ENCODE results near the gene PCDHB3. TPM values are rescaled to one million over a fixed set of nuclear protein-coding genes. Genes with fewer than 3 reads are reported as not detected.
"Not testable (repeated sequence)": the region's sequence is repeated elsewhere in the genome, so short reads cannot be mapped to it uniquely, and the experiment has no call there.

The PCDHB3 gene
- total RNA-seq, 1 donor from 2014 or later, result 1.4 TPM

DNA sequence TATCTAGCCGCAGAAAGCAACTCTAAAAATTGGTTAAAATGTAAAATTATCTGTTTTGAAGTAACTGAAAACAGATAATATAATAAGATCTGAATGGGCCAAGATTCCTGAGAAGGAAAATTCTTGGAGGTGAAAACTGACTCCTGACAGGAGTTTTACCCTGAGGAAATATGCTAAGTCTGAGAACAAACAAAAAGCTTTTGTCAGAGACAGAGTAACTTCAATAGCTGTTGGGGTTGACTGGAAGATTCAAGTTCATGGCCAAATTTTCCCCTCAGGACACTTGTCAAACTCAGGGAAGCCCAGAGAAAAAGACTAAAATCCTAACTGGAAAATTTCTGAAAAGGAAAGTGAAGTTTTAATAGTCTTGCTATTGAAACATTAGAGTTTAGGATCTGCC, 27.0 kb downstream of the PCDHB3 start:
- intact Hi-C loops (cut with DNase I), result no loop called here
- DNase-seq (no peak), ATAC-seq (ENCODE audit: poor library complexity) (no peak)

DNA sequence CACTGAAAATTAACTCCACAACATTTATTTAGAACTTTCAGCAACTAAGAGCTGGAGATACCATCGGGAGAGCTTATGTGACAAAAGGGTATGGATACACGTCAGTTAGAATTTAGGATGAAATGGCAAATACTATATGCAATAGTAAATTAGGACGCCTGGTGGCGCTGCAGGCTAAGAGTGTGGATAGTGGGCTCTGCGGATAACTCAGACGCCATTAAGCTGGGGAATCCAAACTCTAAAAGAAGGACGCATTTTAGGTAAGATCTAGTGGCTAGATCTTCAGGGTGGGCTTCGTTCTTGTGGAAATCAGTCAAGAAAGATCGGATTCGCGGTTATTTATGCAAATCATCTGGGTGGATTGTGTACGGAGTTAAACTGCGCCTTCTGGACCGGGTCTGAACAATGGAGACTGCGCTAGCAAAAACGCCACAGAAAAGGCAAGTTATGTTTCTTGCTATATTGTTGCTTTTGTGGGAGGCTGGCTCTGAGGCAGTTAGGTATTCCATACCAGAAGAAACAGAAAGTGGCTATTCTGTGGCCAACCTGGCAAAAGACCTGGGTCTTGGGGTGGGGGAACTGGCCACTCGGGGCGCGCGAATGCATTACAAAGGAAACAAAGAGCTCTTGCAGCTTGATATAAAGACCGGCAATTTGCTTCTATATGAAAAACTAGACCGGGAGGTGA, 34.9 kb downstream of the PCDHB3 start, which contains the start of gene PCDHB5:
TSS of gene PCDHB5 (plus strand) at position 177 of the 688 bp plus-strand sequence. CDS start at position 406, 229 bp downstream.
- ATAC-seq (ENCODE audit: poor library complexity), result no peak
- DNase-seq, result no peak
- intact Hi-C loops (cut with DNase I), result no loop called here

DNA sequence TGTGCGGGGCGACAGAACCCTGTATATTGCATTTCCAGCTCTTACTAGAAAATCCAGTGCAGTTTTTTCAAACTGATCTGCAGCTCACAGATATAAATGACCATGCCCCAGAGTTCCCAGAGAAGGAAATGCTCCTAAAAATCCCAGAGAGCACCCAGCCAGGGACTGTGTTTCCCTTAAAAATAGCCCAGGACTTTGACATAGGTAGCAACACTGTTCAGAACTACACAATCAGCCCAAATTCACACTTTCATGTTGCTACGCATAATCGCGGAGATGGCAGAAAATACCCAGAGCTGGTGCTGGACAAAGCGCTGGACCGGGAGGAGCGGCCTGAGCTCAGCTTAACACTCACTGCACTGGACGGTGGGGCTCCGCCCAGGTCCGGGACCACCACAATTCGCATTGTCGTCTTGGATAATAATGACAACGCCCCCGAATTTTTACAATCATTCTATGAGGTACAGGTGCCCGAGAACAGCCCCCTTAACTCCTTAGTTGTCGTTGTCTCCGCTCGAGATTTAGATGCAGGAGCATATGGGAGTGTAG, 35.5 kb downstream of the PCDHB3 start:
- ATAC-seq (ENCODE audit: poor library complexity) (no peak), DNase-seq (no peak)
- intact Hi-C loops (cut with DNase I), result no loop called here

DNA sequence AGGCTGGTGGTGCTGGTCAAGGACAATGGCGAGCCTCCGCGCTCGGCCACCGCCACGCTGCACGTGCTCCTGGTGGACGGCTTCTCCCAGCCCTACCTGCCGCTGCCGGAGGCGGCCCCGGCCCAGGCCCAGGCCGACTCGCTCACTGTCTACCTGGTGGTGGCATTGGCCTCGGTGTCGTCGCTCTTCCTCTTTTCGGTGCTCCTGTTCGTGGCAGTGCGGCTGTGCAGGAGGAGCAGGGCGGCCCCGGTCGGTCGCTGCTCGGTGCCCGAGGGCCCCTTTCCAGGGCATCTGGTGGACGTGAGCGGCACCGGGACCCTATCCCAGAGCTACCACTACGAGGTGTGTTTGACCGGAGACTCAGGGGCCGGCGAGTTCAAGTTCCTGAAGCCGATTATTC, 37.1 kb downstream of the PCDHB3 start:
- intact Hi-C loops (cut with DNase I); ATAC-seq (ENCODE audit: poor library complexity); DNase-seq: not testable (repeated sequence)

DNA sequence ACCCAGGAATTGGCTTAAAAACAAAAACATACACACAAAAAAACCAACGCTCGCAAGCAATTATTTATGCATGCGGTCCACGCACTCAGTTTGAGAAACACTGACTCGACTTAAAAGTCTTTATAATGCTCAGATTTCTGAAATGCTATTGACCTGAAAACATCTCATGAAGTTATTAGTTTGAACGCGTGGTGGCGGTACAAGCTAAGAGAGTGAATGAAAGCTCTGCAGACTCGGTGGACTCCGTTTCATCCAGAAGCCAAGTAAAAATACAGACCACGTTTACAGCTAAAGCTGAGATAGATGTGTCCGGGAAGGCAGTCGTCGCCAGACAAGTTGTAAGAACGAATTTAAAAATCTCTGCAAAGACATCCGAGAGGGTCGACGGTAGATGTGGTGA, 49.5 kb downstream of the PCDHB3 start, which contains the start of gene PCDHB6:
TSS of gene PCDHB6 (plus strand) at position 246 of the 400 bp plus-strand sequence. CDS start 201 bp downstream, outside the sequence.
- intact Hi-C loops (cut with DNase I), result no loop called here
- ATAC-seq (ENCODE audit: poor library complexity) (no peak), DNase-seq (no peak)

DNA sequence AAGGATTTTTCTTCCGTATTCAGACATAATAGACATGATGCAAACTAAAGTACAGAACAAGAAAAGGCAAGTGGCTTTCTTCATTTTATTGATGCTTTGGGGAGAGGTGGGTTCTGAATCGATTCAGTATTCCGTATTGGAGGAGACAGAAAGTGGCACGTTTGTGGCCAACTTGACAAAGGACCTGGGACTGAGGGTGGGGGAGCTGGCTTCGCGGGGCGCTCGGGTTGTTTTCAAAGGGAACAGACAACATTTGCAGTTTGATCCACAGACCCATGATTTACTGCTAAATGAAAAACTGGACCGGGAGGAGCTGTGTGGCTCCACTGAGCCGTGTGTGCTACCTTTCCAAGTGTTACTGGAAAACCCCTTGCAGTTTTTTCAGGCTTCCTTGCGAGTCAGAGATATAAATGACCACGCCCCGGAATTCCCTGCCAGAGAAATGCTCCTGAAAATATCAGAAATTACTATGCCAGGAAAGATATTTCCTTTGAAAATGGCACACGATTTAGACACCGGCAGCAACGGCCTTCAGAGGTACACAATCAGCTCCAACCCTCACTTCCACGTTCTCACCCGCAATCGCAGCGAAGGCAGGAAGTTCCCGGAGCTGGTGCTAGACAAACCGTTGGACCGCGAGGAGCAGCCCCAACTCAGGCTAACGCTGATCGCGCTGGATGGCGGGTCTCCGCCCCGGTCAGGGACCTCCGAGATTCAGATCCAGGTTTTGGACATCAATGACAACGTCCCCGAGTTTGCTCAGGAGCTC, 50.1 kb downstream of the PCDHB3 start:
- DNase-seq, result no peak
- intact Hi-C loops (cut with DNase I), result no loop called here
- no peak for ATAC-seq (ENCODE audit: poor library complexity)

DNA sequence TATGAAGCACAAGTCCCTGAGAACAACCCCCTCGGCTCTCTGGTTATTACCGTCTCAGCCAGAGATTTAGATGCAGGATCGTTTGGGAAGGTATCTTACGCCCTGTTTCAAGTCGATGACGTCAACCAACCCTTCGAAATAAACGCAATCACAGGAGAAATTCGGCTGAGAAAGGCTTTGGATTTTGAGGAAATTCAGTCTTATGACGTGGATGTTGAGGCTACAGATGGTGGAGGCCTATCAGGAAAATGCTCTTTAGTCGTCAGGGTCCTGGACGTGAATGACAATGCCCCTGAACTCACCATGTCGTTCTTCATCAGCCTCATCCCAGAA, 50.7 kb downstream of the PCDHB3 start:
- intact Hi-C loops (cut with DNase I), result no loop called here
- no peak for ATAC-seq (ENCODE audit: poor library complexity)
- DNase-seq, result no peak

DNA sequence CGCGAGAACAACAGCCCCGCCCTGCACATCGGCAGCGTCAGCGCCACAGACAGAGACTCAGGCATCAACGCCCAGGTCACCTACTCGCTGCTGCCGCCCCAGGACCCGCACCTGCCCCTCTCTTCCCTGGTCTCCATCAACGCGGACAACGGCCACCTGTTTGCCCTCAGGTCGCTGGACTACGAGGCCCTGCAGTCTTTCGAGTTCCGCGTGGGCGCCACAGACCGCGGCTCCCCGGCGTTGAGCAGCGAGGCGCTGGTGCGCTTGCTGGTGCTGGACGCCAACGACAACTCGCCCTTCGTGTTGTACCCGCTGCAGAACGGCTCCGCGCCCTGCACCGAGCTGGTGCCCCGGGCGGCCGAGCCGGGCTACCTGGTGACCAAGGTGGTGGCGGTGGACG, 51.4 kb downstream of the PCDHB3 start:
- intact Hi-C loops (cut with DNase I); ATAC-seq (ENCODE audit: poor library complexity); DNase-seq: not testable (repeated sequence)

DNA sequence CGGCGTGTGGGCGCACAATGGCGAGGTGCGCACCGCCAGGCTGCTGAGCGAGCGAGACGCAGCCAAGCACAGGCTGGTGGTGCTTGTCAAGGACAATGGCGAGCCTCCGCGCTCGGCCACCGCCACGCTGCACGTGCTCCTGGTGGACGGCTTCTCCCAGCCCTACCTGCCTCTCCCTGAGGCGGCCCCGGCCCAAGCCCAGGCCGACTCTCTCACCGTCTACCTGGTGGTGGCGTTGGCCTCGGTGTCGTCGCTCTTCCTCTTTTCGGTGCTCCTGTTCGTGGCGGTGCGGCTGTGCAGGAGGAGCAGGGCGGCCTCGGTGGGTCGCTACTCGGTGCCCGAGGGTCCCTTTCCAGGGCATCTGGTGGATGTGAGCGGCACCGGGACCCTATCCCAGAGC, 51.8 kb downstream of the PCDHB3 start:
- ATAC-seq (ENCODE audit: poor library complexity); DNase-seq; intact Hi-C loops (cut with DNase I): not testable (repeated sequence)

Other genes with a start within 250 kb of the PCDHB3 start
- 0.05 TPM for gene PCDHA10, start 244.6 kb upstream of the PCDHB3 start, total RNA-seq
- gene PCDHA11, start 231.5 kb upstream of the PCDHB3 start, total RNA-seq, result not detected
- not detected for gene PCDHA12, start 225.2 kb upstream of the PCDHB3 start, total RNA-seq
- not detected for gene PCDHA13, start 218.3 kb upstream of the PCDHB3 start, total RNA-seq
- gene PCDHAC1, start 174.2 kb upstream of the PCDHB3 start, total RNA-seq, result 0.13 TPM
- gene PCDHAC2, start 134.0 kb upstream of the PCDHB3 start, total RNA-seq, result 0.48 TPM
- not detected for gene PCDHB1, start 49.1 kb upstream of the PCDHB3 start, total RNA-seq
- gene PCDHB2, start 5.9 kb upstream of the PCDHB3 start, total RNA-seq, result 2.0 TPM
- 1.7 TPM for gene PCDHB4, start 21.3 kb downstream of the PCDHB3 start, total RNA-seq
- gene PCDHB5, start 34.7 kb downstream of the PCDHB3 start, total RNA-seq, result 1.3 TPM
- gene PCDHB6, start 49.6 kb downstream of the PCDHB3 start, total RNA-seq, result 0.35 TPM
- 0.62 TPM for gene PCDHB7, start 72.2 kb downstream of the PCDHB3 start, total RNA-seq
- gene PCDHB8, start 77.3 kb downstream of the PCDHB3 start, total RNA-seq, result 2.1 TPM
- gene PCDHB16, start 81.9 kb downstream of the PCDHB3 start, total RNA-seq, result 2.2 TPM
- 0.81 TPM for gene PCDHB9, start 86.7 kb downstream of the PCDHB3 start, total RNA-seq
- gene PCDHB10, start 91.9 kb downstream of the PCDHB3 start, total RNA-seq, result 0.81 TPM
- 0.73 TPM for gene PCDHB11, start 99.2 kb downstream of the PCDHB3 start, total RNA-seq
- gene PCDHB12, start 108.2 kb downstream of the PCDHB3 start, total RNA-seq, result 1.0 TPM
- gene PCDHB13, start 113.4 kb downstream of the PCDHB3 start, total RNA-seq, result 2.8 TPM
- gene PCDHB14, start 122.9 kb downstream of the PCDHB3 start, total RNA-seq, result 3.3 TPM
- gene PCDHB15, start 144.9 kb downstream of the PCDHB3 start, total RNA-seq, result 3.9 TPM
- 0.16 TPM for gene SLC25A2, start 203.6 kb downstream of the PCDHB3 start, total RNA-seq
- gene TAF7, start 220.3 kb downstream of the PCDHB3 start, total RNA-seq, result 101 TPM
- 2.7 TPM for gene PCDHGA1, start 230.0 kb downstream of the PCDHB3 start, total RNA-seq
- gene PCDHGA2, start 238.3 kb downstream of the PCDHB3 start, total RNA-seq, result 6.5 TPM
- 13.0 TPM for gene PCDHGA3, start 243.4 kb downstream of the PCDHB3 start, total RNA-seq
- gene PCDHGB1, start 249.6 kb downstream of the PCDHB3 start, total RNA-seq, result 7.8 TPM

All from Right ventricle myocardium superior (tissue), 1 donor.